HepG2 (cell line): Measurements from ENCODE around the gene FAM118A.

Experiments
- ATF2 ChIP-seq: sonication (generic); formaldehyde crosslinking; IDR thresholded peaks from 2 replicates; pipeline ENCODE4 v1.4.0; 2020; ENCODE audit warnings: missing genetic modification reagents
- CTCF ChIP-seq: sonication (generic); formaldehyde crosslinking; IDR thresholded peaks from 2 replicates; pipeline ENCODE4 v1.5.0; 2020; ENCODE audit warnings: mild to moderate bottlenecking, missing genetic modification reagents, moderate library complexity
- RFXANK ChIP-seq: IDR thresholded peaks from 2 replicates; pipeline ENCODE4 v1.6.1; 2016
- TCF7 ChIP-seq: sonication (generic); IDR thresholded peaks from 2 replicates; pipeline ENCODE4 v1.6.1; 2016; ENCODE audit warnings: antibody characterized with exemption, low read depth
- ZBTB33 ChIP-seq: sonication (generic); formaldehyde crosslinking; IDR thresholded peaks from 2 replicates; pipeline ENCODE4 v1.4.0; 2020; ENCODE audit warnings: missing genetic modification reagents
- ZNF24 ChIP-seq: fragments of 450-650 bp; IDR thresholded peaks from 2 replicates; pipeline ENCODE4 v1.6.1; 2017; ENCODE audit warnings: antibody characterized with exemption, mild to moderate bottlenecking
- ZNF563 ChIP-seq: sonication (generic); formaldehyde crosslinking; IDR thresholded peaks from 2 replicates; pipeline ENCODE4 v1.8.0; 2022; ENCODE audit warnings: mild to moderate bottlenecking, moderate library complexity, missing genetic modification reagents

- TF ChIP-seq TCF7 (no peak), CTCF (CRISPR knock-in tag) (no peak), ZNF563 (CRISPR knock-in tag) (no peak), RFXANK (no peak), ZBTB33 (CRISPR knock-in tag) (no peak), ZNF24 (no peak), ATF2 (CRISPR knock-in tag) (no peak)
Observed at GRCh38 chr22:45290410-45290936, 19.3 kb upstream of the FAM118A start.
